Measurements from ENCODE around the gene ART5. TPM values are rescaled to one million over a fixed set of nuclear protein-coding genes. Genes with fewer than 3 reads are reported as not detected.

The ART5 gene
- total and polyA plus RNA-seq, 9 of the 15 experiments (the other 6 are each of a cell fraction or from before 2014, with no cell fraction given) = 0.08 to 0.59 (median 0.33) TPM

- CTCF ChIA-PET (ENCODE audit: low intra/inter-chr PET ratio) = no interaction called here
- no peak for ATAC-seq
- 15% methylated on average over 4 of the region's 4 CpGs for WGBS (ENCODE audit: insufficient coverage, low coverage, missing lambda C conversion rate)
- TF ChIP-seq BCLAF1 (IDR thresholded peaks at IDR 0.05; ENCODE audit: borderline replicate concordance in 1 of 2, control insufficient read depth in 1 of 2, low read depth in 2 of 2, low read length in 1 of 2) = no peak
- TF ChIP-seq ETV6 (IDR thresholded peaks at IDR 0.05; ENCODE audit: borderline replicate concordance in 1 of 2, low read depth in 2 of 2, low read length in 1 of 2) = no peak
- no peak for TF ChIP-seq ETV6 (CRISPR knock-in tag; IDR thresholded peaks at IDR 0.05; ENCODE audit: borderline replicate concordance)
- TF ChIP-seq HBP1 (CRISPR knock-in tag; IDR thresholded peaks at IDR 0.05) = no peak
- TF ChIP-seq C11orf30 (IDR thresholded peaks at IDR 0.05; ENCODE audit: low read depth) = peak; percentile 51; the same call in 1 of the 2 replicates
- no peak for TF ChIP-seq STAT5A (IDR thresholded peaks at IDR 0.05; ENCODE audit: borderline replicate concordance, low read length)
- peak; percentile 62 for TF ChIP-seq ZNF316 (IDR thresholded peaks at IDR 0.05)
- no peak for TF ChIP-seq CHD1 (IDR thresholded peaks at IDR 0.05; ENCODE audit: low read length)
- TF ChIP-seq PCBP2 (IDR thresholded peaks at IDR 0.05; ENCODE audit: low read depth, low read length, poor library complexity, severe bottlenecking) = no peak
- no peak for TF ChIP-seq CUX1 (CRISPR knock-in tag; IDR thresholded peaks at IDR 0.05)
- no peak for TF ChIP-seq ZNF655 (CRISPR knock-in tag; IDR thresholded peaks at IDR 0.05)
These were observed 10.5 kb downstream of the ART5 start for GRCh38 chr11:3631331-3631730.

More at GRCh38 chr11:3631331-3631730, 10.5 kb downstream of the ART5 start:
- H3K36me3 ChIP-seq (ENCODE audit: control insufficient read depth, insufficient read depth, low read length) = no peaks in the 10 kb centered on the region
- FAIRE-seq (peak; percentile 29), DNase-seq (ENCODE audit: extremely low read depth in 1 of 4, low spot score in 3 of 4) (no peak)
- H2AFZ ChIP-seq (ENCODE audit: low read depth, low read length) = no peak overlapping the region
- no peak overlapping the region for H3K9ac ChIP-seq (ENCODE audit: insufficient read depth in 1 of 2, low read depth in 2 of 2, low read length in 2 of 2)
- POLR2A ChIA-PET = interaction anchor here (0.9 kb wide), 2 partner anchors 12 to 17 kb away, joined by 3 to 4 read pairs; no protein-coding TSS in a partner anchor
- no peaks in the 10 kb centered on the region for H3K9me3 ChIP-seq (replicated peaks; ENCODE audit: control insufficient read depth, insufficient read depth, low read depth, low read length)
- BruUV-seq (replicated peaks) = no TSS peak
- no peaks in the 10 kb centered on the region for H3K79me2 ChIP-seq (ENCODE audit: control insufficient read depth, insufficient read depth, low read length)
- H3K4me3 ChIP-seq = no peak overlapping the region
- no peaks in the 10 kb centered on the region for H3K9me1 ChIP-seq (ENCODE audit: control insufficient read depth, insufficient read depth, low read length)
- no peak overlapping the region for H3K4me2 ChIP-seq (ENCODE audit: insufficient read depth, low read length)
- no peak overlapping the region for H3K27ac ChIP-seq (ENCODE audit: extremely low read depth, low read depth, low read length)
- in situ Hi-C loops (cut with MboI) (no loop called here), intact Hi-C loops (cut with micrococcal nuclease) (no loop called here)
- H4K20me1 ChIP-seq (replicated peaks; ENCODE audit: control insufficient read depth, insufficient read depth, low read length) = no peaks in the 10 kb centered on the region; the same call in 1 of the 2 replicates
- H3K27me3 ChIP-seq (ENCODE audit: control insufficient read depth in 2 of 2, insufficient read depth in 2 of 2, low read length in 2 of 2) = peaks cover 18 to 31% of the 10 kb centered on the region in 2 experiments
- peaks cover 0 to 4% of the 10 kb centered on the region in 2 experiments; a peak in 1 of 5 replicates for H3K4me1 ChIP-seq (replicated peaks in 1 of 2; ENCODE audit: control insufficient read depth in 2 of 2, insufficient read depth in 2 of 2, low read length in 2 of 2)
